ENCODE results near the gene HTT. TPM values are rescaled to one million over a fixed set of nuclear protein-coding genes. Genes with fewer than 3 reads are reported as not detected.

The HTT gene
- total and polyA plus RNA-seq, 2 of the 8 experiments (the other 6 are each of a cell fraction or from before 2014, with no cell fraction given), result 24.0 to 71.0 TPM

GRCh38 chr4:3237712-3238560 lies 163.5 kb downstream of the HTT start:
- no peak overlapping the region for H3K18ac ChIP-seq (ENCODE audit: extremely low read depth, low read length)
- H3K4me2 ChIP-seq (ENCODE audit: insufficient read depth in 1 of 2, low read depth in 2 of 2, low read length in 2 of 2), result peak overlapping the region; percentile 4 to 60
- no peak overlapping the region for H4K91ac ChIP-seq (replicated peaks; ENCODE audit: insufficient read length, low read length)
- H3K23me2 ChIP-seq (ENCODE audit: low read depth, low read length), result no peaks in the 10 kb centered on the region
- no peak overlapping the region for H2BK12ac ChIP-seq (ENCODE audit: low read depth, low read length)
- no peak overlapping the region; a peak in 1 of 8 replicates for H3K4me3 ChIP-seq (ENCODE audit: extremely low read depth in 1 of 4, insufficient read depth in 2 of 4, low read depth in 3 of 4, low read length in 4 of 4)
- ChIA-PET CTCF (ENCODE audit: partially characterized antibody) (no interaction called here), POLR2A (ENCODE audit: partially characterized antibody) (interaction anchor here (0.8 kb wide), 1 partner anchor 126 kb away, joined by 3 read pairs; no protein-coding TSS in a partner anchor)
- WGBS, 2 experiments (ENCODE audit: extremely low coverage in 1 of 2, insufficient coverage in 1 of 2, insufficient read length in 1 of 2, insufficient replicate concordance in 2 of 2, low coverage in 1 of 2, low lambda C conversion rate in 2 of 2, missing lambda C conversion rate in 1 of 2), result 42% methylated on average over 26 of the region's 26 CpGs; no CpG with 5 or more reads in 1 of the 2 experiments
- H3K4me1 ChIP-seq (replicated peaks in 1 of 4; ENCODE audit: control insufficient read depth in 3 of 4, insufficient read depth in 4 of 4, low read length in 3 of 4), result peaks cover 0 to 18% (median 13%) of the 10 kb centered on the region in 4 experiments; a peak in 6 of 7 replicates
- no peak overlapping the region for H2AK5ac ChIP-seq (ENCODE audit: low read depth, low read length)
- no peak overlapping the region for H4K5ac ChIP-seq (ENCODE audit: insufficient read length, low read depth, low read length)
- H2AFZ ChIP-seq (ENCODE audit: low read length), result no peak overlapping the region
- H3K79me1 ChIP-seq (ENCODE audit: low read depth, low read length), result no peaks in the 10 kb centered on the region; the same call in 1 of the 2 replicates
- H3K9ac ChIP-seq (replicated peaks in 1 of 4; ENCODE audit: extremely low read depth in 1 of 4, low read depth in 3 of 4, low read length in 3 of 4), result no peak overlapping the region; a peak in 1 of 7 replicates
- peaks cover 8 to 53% (median 31%) of the 10 kb centered on the region in 4 experiments for H3K27me3 ChIP-seq (replicated peaks in 1 of 4; ENCODE audit: control insufficient read depth in 3 of 4, extremely low read depth in 1 of 4, insufficient read depth in 3 of 4, low read length in 3 of 4)
- H3K79me2 ChIP-seq (ENCODE audit: control insufficient read depth in 1 of 2, insufficient read depth in 2 of 2, low read length in 2 of 2), result no peaks in the 10 kb centered on the region
- H3K4ac ChIP-seq (replicated peaks; ENCODE audit: insufficient read length, low read depth, low read length), result no peak overlapping the region
- no peak overlapping the region for H3K56ac ChIP-seq (replicated peaks; ENCODE audit: insufficient read length, low read depth, low read length)
- H3K36me3 ChIP-seq (ENCODE audit: control insufficient read depth in 2 of 4, insufficient read depth in 4 of 4, low read length in 3 of 4), result peaks cover 2 to 43% (median 23%) of the 10 kb centered on the region in 4 experiments; a peak in 6 of 8 replicates
- H2BK120ac ChIP-seq (replicated peaks; ENCODE audit: low read depth, low read length), result no peak overlapping the region
- peaks cover 35 to 58% of the 10 kb centered on the region in 2 experiments for H4K20me1 ChIP-seq (replicated peaks in 1 of 2; ENCODE audit: control insufficient read depth in 1 of 2, insufficient read depth in 2 of 2, low read length in 2 of 2)
- DNase-seq (ENCODE audit: low read depth in 1 of 2, low spot score in 2 of 2) (peak in 1 of 2 experiments; percentile 46), FAIRE-seq (peak; percentile 95)
- no peaks in the 10 kb centered on the region for H3K9me3 ChIP-seq (ENCODE audit: insufficient read depth in 2 of 2, low read depth in 1 of 2, low read length in 1 of 2)
- TF ChIP-seq SIN3A (conservative IDR thresholded peaks at IDR 0.05 in 1 of 2, IDR thresholded peaks at IDR 0.05 in 1 of 2; ENCODE audit: low read depth in 1 of 2, low read length in 2 of 2) (peak in 1 of 2 experiments; percentile 63; a peak in 1 of 4 replicates), JUND (IDR thresholded peaks at IDR 0.05; ENCODE audit: low read length) (no peak), HDAC2 (IDR thresholded peaks at IDR 0.05; ENCODE audit: borderline replicate concordance in 1 of 2, low read depth in 2 of 2, low read length in 2 of 2) (peak in 1 of 2 experiments; percentile 89; a peak in 2 of 4 replicates), POU5F1 (IDR thresholded peaks at IDR 0.05; ENCODE audit: low read depth, low read length) (0 out of 2 replicates have a peak, but pooled peaks have one; percentile 40)
- no peak overlapping the region for H3K27ac ChIP-seq (ENCODE audit: low read depth, low read length)
- H2BK20ac ChIP-seq (ENCODE audit: low read length), result no peak overlapping the region
- H2BK5ac ChIP-seq (ENCODE audit: low read depth, low read length), result peak overlapping the region; percentile 19; the same call in 1 of the 2 replicates
- H3K23ac ChIP-seq (ENCODE audit: insufficient read length), result no peak overlapping the region
- no peak overlapping the region for H3K14ac ChIP-seq (ENCODE audit: insufficient read length)
- no peak overlapping the region for H2BK15ac ChIP-seq (ENCODE audit: low read length)
- H4K8ac ChIP-seq (ENCODE audit: extremely low read depth, insufficient read depth, low read length), result peak overlapping the region; percentile 18
